NCI-H446 treated with DMSO at 0.1 percent for 48 hours (cell line): ENCODE results near the gene UPK1A.
"Not testable (repeated sequence)": the region's sequence is repeated elsewhere in the genome, so short reads cannot be mapped to it uniquely, and the experiment has no call there.

ENCODE experiments used
- DNase-seq: peaks from one replicate; lab custom pipeline; 2025; lab: John Stamatoyannopoulos, UW

Gene UPK1A

DNA sequence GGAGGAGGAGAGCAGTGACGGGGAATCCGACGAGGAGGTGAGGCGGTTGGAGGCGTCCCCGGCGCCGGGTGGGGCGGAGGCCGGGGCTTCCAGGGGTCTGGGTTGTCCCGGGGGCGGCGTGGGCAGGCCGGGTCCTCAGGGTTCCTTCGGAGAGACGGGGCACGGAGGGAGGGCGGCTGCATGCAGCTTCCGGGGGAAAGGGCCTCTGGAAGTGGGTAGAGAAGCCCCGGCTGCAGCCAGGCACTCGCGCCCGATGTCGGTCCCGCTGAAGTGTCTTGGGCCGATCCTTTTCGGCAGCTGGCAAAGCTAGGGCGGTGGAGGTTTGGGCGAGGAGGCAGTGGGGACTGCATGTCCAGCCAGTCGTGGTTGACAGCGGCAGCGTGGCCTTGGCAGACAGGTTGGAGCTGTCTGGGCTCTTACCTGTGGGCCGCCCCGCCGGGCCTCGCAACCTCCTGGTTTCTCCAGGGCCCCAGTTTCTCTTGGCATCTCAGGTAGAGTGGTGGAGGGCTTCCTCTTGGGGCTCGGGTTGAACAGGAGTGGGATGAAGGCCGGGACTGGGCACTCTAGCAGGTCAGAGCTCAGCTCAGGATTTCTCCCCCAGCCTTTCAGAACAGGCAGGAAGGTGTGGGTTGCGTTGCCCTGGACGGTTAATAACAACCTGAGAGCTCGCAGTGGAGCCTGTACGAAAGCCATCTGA lies 52.2 kb downstream of the UPK1A start:
- no peak for DNase-seq

GRCh38 chr19:35719402-35720162 lies 53.3 kb downstream of the UPK1A start:
- DNase-seq, result no peak

GRCh38 chr19:35720163-35720524 lies 53.8 kb downstream of the UPK1A start:
- DNase-seq, result no peak

GRCh38 chr19:35720648-35721047 lies 54.3 kb downstream of the UPK1A start:
- DNase-seq, result no peak

DNA sequence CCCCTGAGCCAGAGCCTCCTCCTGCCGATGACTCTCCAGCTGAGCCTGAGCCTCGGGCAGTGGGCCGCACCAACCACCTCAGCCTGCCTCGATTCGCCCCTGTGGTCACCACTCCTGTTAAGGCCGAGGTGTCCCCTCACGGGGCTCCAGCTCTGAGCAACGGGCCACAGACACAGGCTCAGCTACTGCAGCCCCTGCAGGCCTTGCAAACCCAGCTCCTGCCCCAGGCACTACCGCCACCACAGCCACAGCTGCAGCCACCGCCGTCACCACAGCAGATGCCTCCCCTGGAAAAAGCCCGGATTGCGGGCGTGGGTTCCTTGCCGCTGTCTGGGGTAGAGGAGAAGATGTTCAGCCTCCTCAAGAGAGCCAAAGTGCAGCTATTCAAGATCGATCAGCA lies 55.1 kb downstream of the UPK1A start:
- no peak for DNase-seq

DNA sequence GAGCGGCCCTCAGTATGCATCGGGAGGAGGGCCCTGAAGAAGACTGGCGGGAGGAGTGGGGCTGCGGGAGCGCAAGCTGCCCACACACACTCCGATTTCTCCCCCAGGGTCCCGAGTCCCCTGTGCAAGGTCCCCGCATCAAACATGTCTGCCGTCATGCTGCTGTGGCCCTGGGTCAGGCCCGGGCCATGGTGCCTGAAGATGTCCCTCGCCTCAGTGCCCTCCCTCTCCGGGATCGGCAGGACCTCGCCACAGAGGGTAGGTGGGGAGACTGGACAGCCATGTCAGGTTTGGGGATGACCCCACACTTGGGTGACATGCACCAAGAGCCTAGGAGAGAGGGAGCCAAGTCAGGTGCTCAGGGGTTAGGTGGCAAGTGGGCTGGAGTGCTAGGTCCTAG lies 56.1 kb downstream of the UPK1A start:
- DNase-seq, result no peak

DNA sequence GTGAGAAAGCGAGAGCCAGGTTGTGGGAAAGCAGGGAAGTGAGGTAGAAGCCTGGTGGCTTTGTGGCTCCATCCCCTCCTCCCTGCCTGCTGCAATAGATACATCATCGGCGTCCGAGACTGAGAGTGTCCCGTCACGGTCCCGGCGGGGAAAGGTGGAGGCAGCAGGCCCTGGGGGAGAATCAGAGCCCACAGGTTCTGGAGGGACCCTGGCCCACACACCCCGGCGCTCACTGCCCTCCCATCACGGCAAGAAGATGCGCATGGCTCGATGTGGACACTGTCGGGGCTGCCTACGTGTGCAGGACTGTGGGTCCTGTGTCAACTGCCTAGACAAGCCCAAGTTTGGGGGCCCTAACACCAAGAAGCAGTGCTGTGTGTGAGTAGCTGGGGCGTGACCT lies 56.6 kb downstream of the UPK1A start:
- no peak for DNase-seq

DNA sequence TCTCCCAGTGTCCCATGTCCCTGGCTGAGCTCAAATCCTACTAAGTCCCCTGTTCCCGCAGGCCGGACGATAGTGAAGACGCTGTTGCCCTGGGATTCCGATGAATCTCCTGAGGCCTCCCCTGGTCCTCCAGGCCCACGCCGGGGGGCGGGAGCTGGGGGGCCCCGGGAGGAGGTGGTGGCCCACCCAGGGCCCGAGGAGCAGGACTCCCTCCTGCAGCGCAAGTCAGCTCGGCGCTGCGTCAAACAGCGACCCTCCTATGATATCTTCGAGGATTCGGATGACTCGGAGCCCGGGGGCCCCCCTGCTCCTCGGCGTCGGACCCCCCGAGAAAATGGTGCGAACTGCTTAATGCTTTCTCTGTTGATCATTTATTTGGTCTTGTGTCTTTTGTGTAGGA lies 57.4 kb downstream of the UPK1A start:
- DNase-seq, result no peak

DNA sequence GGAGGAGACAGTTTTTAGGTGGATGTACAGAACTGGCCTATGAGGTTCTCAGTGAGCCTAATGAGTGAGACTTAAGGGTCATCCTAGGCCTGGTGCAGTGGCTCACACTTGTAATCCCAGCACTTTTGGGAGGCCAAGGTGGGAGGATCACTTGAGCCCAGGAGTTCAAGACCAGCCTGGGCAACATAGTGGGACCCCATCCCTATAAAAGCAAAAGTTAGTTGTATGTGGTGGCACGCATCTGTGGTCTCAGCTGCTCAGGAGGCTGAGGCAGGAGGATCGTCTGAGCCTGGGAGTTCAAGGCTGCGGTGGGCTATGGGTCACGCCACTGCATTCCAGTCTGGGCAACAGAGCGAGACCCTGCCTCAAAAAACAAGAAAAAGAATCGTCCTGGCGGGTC lies 57.8 kb downstream of the UPK1A start:
- DNase-seq, result not testable (repeated sequence)

DNA sequence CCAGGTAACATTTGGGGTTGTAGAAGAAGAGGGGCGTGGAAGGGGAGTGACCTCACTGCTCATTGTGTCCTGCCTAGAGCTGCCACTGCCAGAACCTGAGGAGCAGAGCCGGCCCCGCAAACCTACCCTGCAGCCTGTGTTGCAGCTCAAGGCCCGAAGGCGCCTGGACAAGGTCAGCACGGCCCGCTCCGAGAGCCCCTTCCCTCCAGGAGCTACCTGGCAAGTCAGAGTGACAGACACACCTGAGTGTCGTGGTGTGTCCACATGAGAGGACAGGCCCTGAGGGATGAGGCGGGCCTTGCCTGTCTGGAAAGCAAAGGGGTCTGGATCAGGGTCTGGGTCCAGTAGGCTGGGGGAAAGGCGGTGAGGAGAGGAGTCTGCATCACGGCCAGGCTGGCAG lies 58.2 kb downstream of the UPK1A start:
- no peak for DNase-seq

GRCh38 chr19:35725216-35725861 lies 59.0 kb downstream of the UPK1A start:
- no peak for DNase-seq

- DNase-seq, result no peak
Measured at GRCh38 chr19:35727053-35727955, 61.0 kb downstream of the UPK1A start.
